ENCODE data around the gene DAPK3.
"Not testable (repeated sequence)": the region's sequence is repeated elsewhere in the genome, so short reads cannot be mapped to it uniquely, and the experiment has no call there.

Gene DAPK3

DNA sequence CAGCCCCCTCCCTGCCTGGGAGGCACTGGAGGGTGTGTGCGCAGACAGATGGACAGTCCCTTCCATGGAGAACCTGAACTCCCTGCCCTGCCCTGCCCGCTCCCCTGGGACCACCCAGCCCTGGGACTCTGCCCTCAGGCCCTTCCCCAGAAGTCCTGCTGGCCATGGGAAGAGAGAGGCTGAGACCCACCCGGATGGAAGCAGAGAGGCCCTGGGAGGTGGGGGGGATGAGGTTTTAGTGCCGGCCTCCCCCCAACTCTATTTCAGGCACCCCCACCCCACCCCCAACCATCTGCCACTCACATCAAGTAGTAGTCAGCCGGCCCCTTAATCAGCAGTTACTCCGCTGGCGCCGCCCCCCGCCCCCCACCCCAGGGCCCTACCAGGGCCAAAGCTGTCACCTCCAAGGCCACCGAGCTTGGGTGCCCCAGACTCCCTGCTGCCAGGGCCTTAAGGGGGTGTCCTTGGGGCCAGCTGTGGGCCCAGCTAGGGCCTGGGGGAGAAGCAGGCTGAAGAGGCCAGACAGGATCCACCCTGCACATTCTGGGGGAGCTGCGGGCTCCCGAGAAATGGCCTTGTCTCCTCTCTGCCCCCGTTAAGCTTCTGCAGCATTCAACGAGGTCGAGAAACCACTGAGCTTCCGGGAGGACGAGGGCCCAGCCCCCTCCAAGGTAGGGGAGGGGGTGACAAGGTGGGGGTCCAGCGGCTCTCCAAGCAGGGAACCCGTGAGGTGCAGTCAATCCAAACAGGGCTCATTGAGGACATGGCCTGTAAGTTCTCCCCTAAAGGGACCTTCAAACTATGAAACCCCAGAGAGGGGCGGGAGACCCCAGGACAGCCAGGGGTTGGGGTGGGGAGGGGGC, 20.7 kb downstream of the DAPK3 start:
- no peak for DNase-seq (ENCODE audit: low read depth)
- H3K4me3 ChIP-seq (ENCODE audit: low read depth, low read length), result no peak overlapping the region
- TF ChIP-seq CTCF (IDR thresholded peaks at IDR 0.05; ENCODE audit: low read depth, low read length, missing control alignments), result no peak
- in situ Hi-C loops (cut with HindIII; ENCODE audit: low sequenced_read_pairs), result no loop called here

GRCh38 chr19:3949294-3949693, 21.6 kb downstream of the DAPK3 start:
- DNase-seq (ENCODE audit: low read depth), result no peak
- no peak for TF ChIP-seq CTCF (IDR thresholded peaks at IDR 0.05; ENCODE audit: low read depth, low read length, missing control alignments)
- in situ Hi-C loops (cut with HindIII; ENCODE audit: low sequenced_read_pairs), result no loop called here
- no peak overlapping the region for H3K4me3 ChIP-seq (ENCODE audit: low read depth, low read length)

DNA sequence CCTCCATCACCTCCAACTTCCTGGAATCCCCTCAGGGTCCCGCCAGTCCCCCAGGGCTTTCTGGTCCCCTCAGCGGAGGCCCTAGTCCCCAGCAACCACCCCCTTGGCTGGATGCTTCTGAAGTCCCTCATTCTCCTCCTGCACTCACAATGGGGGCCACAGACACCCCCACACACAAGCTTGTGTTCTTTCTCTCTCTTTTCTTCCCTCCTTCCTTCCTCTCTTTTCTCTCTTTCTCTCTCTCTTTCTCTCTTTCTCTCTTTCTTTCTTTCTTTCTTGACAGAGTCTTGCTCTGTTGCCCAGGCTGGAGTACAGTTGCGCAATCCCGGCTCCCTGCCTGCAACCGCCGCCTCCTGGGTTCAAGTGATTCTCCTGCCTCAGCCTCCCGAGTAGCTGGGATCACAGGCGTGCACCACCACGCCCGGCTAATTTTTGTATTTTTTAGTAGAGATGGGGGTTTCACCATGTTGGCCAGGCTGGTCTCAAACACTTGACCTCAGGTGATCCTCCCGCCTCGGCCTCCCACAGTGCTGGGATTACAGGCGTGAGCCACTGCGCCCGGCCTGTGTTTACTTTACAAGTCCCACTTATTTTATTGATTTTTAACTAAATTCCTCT, 23.5 kb downstream of the DAPK3 start:
- H3K4me3 ChIP-seq (ENCODE audit: low read depth, low read length); in situ Hi-C loops (cut with HindIII; ENCODE audit: low sequenced_read_pairs); DNase-seq (ENCODE audit: low read depth): not testable (repeated sequence)

DNA sequence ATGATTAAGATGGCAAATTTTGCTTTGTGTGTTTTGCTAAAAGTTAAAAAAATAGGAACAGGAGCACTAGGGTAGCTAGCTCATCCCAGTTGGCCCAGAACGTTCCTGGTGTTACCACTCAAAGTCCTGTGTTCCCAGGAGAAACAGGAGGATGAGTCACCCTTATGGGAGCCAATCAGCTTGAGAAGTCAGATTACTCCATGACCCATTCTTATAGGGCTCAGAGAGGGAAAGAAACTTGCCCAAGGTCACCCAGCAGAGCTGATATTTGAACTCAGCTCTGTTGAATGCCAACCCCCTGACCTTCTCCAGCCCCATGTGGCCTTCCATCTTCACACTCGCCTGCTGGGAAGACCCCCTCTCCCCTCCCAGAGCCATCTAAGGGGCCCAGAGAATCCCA, 25.1 kb downstream of the DAPK3 start:
- no peak for TF ChIP-seq CTCF (IDR thresholded peaks at IDR 0.05; ENCODE audit: low read depth, low read length, missing control alignments)
- no peak overlapping the region for H3K4me3 ChIP-seq (ENCODE audit: low read depth, low read length)
- in situ Hi-C loops (cut with HindIII; ENCODE audit: low sequenced_read_pairs), result no loop called here
- no peak for DNase-seq (ENCODE audit: low read depth)

DNA sequence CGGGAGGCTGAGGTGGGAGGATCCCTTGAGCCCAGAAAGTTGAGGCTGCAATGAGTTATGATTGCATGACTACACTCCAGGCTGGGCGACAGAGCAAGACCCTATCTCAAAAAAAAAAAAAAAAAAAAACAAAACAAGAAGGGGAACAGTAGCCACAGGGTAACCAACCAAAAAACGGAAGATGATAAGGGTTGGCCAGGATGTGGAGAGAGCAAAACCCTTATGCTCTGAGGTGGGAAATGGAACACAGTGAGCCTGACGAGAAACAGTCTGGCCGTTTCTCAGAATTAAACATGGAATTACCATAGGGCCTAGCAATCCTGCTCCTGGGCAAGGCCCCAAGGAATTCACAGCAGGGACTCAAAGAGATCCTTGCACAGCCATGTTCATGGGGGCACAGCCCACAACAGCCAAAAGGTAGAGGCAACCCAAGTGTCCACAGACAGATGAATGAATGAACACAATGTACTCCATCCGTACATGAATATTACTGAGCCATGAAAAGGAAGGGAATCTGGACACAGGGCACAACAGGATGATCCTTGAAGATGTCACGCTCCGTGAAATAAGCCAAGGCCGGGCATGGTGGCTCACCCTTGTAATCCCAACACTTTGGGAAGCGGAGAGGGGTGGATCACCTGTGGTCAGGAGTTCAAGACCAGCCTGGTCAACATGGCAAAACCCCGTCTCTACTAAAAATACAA, 26.7 kb downstream of the DAPK3 start:
- TF ChIP-seq CTCF (IDR thresholded peaks at IDR 0.05; ENCODE audit: low read depth, low read length, missing control alignments), result no peak
- H3K4me3 ChIP-seq (ENCODE audit: low read depth, low read length), result no peak overlapping the region
- no peak for DNase-seq (ENCODE audit: low read depth)
- in situ Hi-C loops (cut with HindIII; ENCODE audit: low sequenced_read_pairs), result no loop called here

GRCh38 chr19:3942790-3943409, 28.0 kb downstream of the DAPK3 start:
- in situ Hi-C loops (cut with HindIII; ENCODE audit: low sequenced_read_pairs), result no loop called here
- no peak for TF ChIP-seq CTCF (IDR thresholded peaks at IDR 0.05; ENCODE audit: low read depth, low read length, missing control alignments)
- DNase-seq (ENCODE audit: low read depth), result no peak
- no peak overlapping the region for H3K4me3 ChIP-seq (ENCODE audit: low read depth, low read length)

- H3K4me3 ChIP-seq (ENCODE audit: low read depth, low read length); DNase-seq (ENCODE audit: low read depth); in situ Hi-C loops (cut with HindIII; ENCODE audit: low sequenced_read_pairs): not testable (repeated sequence)
Measured at GRCh38 chr19:3938300-3938950, 32.5 kb downstream of the DAPK3 start.
